Measurements from ENCODE around the gene RASSF3. TPM values are rescaled to one million over a fixed set of nuclear protein-coding genes. Genes with fewer than 3 reads are reported as not detected.

RASSF3 gene
- total RNA-seq, 4 donors from 2014 or later: 149 to 332 (median 182) TPM

DNA sequence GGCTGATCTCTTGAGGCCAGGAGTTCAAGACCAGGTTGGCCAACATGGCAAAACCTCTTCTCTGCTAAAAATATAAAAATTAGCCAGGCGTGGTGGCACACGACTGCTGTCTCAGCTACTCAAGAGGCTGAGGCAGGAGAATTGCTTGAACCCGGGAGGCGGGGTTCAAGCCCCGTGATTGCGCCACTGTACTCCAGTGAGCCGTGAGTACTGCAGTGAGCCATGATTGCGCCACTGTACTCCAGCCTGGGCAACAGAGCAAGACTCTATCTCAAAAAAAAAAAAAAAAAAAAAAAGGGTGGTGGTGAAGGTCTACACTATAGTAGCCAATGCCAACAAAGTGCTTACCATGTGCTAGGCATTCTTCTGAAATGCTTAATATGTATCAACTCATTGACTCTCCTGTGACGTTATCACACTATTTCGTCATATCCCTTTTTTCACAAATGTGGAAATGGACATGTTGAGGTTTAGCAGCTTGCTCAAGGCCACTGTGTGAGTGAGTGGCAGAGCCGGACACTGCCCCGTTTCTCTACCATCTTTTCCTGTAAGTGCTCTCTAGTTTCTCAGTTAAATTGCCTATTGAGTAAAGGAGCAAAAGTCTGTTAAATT, 89.3 kb downstream of the RASSF3 start:
- Histone ChIP-seq H3K4me1 (peaks cover 4 to 38% (median 11%) of the 10 kb centered on the region in 3 donors), H3K36me3 (peaks cover 0 to 24% of the 10 kb centered on the region in 2 donors), H3K27ac (no peak overlapping the region), H3K27me3 (no peaks in the 10 kb centered on the region), H3K9me3 (no peaks in the 10 kb centered on the region), H3K4me3 (no peak overlapping the region)
- peak; percentile 29 for ATAC-seq
- WGBS, 2 donors (ENCODE audit: low coverage in 1 of 2): 86 to 94% methylated on average over 4 to 6 of the region's 12 CpGs
- TF ChIP-seq, protein P1, sequence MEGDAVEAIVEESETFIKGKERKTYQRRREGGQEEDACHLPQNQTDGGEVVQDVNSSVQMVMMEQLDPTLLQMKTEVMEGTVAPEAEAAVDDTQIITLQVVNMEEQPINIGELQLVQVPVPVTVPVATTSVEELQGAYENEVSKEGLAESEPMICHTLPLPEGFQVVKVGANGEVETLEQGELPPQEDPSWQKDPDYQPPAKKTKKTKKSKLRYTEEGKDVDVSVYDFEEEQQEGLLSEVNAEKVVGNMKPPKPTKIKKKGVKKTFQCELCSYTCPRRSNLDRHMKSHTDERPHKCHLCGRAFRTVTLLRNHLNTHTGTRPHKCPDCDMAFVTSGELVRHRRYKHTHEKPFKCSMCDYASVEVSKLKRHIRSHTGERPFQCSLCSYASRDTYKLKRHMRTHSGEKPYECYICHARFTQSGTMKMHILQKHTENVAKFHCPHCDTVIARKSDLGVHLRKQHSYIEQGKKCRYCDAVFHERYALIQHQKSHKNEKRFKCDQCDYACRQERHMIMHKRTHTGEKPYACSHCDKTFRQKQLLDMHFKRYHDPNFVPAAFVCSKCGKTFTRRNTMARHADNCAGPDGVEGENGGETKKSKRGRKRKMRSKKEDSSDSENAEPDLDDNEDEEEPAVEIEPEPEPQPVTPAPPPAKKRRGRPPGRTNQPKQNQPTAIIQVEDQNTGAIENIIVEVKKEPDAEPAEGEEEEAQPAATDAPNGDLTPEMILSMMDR (IDR thresholded peaks at IDR 0.05): no peak
- TF ChIP-seq POLR2AphosphoS5 (IDR thresholded peaks at IDR 0.05) (no peak), POLR2A (IDR thresholded peaks at IDR 0.05) (no peak), EP300 (IDR thresholded peaks at IDR 0.05) (no peak)

DNA sequence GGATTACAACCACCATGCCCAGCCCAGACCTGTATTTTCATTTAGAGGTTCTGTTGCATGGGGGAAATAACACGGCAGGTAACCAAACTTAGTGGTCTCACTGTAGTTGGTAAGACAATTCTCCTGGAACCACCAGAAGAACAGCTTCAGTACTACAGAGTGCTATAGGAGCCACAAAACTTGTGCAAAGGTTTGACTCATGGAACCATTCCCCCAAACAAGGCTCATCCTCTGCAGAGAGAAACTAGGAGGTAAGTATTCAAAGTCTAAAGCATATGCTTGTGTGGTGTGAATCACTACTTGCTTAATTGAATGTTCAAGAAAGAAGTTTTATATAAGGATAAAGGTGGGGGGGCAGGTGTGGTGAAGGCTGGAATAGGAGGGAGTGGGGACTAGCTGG, 90.2 kb downstream of the RASSF3 start:
- WGBS, 2 donors (ENCODE audit: low coverage in 1 of 2): no CpG with 5 or more reads among the region's 1 CpG
- ATAC-seq: no peak
- Histone ChIP-seq H3K27ac (no peak overlapping the region), H3K36me3 (peaks cover 0 to 16% of the 10 kb centered on the region in 2 donors), H3K4me3 (no peak overlapping the region), H3K9me3 (no peaks in the 10 kb centered on the region), H3K27me3 (no peaks in the 10 kb centered on the region), H3K4me1 (peaks cover 2 to 29% (median 4%) of the 10 kb centered on the region in 3 donors)
- TF ChIP-seq POLR2AphosphoS5 (IDR thresholded peaks at IDR 0.05) (no peak), POLR2A (IDR thresholded peaks at IDR 0.05) (no peak), EP300 (IDR thresholded peaks at IDR 0.05) (no peak)
- TF ChIP-seq, protein P1 (IDR thresholded peaks at IDR 0.05): no peak

DNA sequence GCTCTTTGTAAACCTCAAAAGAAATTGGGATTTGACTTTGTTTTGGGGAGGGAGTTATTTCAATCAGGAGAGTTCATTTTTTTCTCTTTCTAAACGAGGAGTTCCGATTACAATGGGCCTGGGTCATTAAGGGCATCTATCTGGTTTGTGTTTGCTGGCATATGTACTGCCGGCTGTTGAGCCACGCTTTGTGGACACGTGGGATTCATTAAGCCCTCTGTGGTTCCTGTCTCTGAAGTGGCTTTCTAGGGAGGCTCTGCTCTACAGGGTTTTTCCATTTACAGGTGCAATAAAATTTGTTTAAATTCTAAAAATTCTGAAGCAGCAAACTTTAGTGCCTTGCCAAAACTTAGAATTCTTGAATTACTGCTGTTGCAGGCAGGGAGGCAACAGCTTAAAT, 91.0 kb downstream of the RASSF3 start:
- Histone ChIP-seq H3K9me3 (no peaks in the 10 kb centered on the region), H3K27ac (no peak overlapping the region), H3K4me1 (peaks cover 0 to 24% (median under 1%) of the 10 kb centered on the region in 3 donors), H3K36me3 (peaks cover 0 to 14% of the 10 kb centered on the region in 2 donors), H3K27me3 (no peaks in the 10 kb centered on the region), H3K4me3 (no peak overlapping the region)
- WGBS, 2 donors (ENCODE audit: low coverage in 1 of 2): 47% methylated on average over 5 of the region's 5 CpGs; no CpG with 5 or more reads in 1 of the 2 donors
- no peak for ATAC-seq
- TF ChIP-seq, protein P1 (IDR thresholded peaks at IDR 0.05): no peak
- TF ChIP-seq EP300 (IDR thresholded peaks at IDR 0.05) (no peak), POLR2A (IDR thresholded peaks at IDR 0.05) (no peak), POLR2AphosphoS5 (IDR thresholded peaks at IDR 0.05) (no peak)

DNA sequence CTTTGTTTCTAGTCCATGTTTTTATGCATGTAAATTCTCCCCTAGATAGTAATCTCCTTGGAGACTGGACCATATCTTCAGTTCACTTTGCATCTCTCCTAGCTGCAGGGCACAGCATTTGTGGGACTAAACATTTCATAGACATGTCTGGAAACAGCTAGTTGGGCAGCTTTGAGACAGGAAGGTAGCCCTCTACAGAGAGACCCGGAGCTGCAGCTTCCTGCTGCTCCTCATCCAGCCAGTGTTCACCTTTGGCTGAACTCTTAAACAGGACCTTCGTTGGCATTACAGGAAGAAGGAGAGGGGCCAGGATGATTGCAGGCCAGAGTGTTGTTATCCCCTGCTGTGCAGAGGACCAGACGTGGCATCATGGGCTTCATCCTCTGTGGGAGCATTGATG, 96.0 kb downstream of the RASSF3 start:
- 0 to 13% methylated on average over 1 to 2 of the region's 3 CpGs for WGBS, 2 donors (ENCODE audit: low coverage in 1 of 2)
- no peak overlapping the region for H3K4me3 ChIP-seq
- H3K27ac ChIP-seq: no peak overlapping the region
- H3K9me3 ChIP-seq: no peaks in the 10 kb centered on the region
- no peaks in the 10 kb centered on the region for H3K36me3 ChIP-seq
- H3K4me1 ChIP-seq: peaks cover 0 to 14% (median 0%) of the 10 kb centered on the region in 3 donors
- no peak for TF ChIP-seq EP300 (IDR thresholded peaks at IDR 0.05)
- no peak for TF ChIP-seq POLR2A (IDR thresholded peaks at IDR 0.05)
- no peak for TF ChIP-seq POLR2AphosphoS5 (IDR thresholded peaks at IDR 0.05)
- TF ChIP-seq, protein P1 (IDR thresholded peaks at IDR 0.05): no peak
- no peak for ATAC-seq
- no peaks in the 10 kb centered on the region for H3K27me3 ChIP-seq

DNA sequence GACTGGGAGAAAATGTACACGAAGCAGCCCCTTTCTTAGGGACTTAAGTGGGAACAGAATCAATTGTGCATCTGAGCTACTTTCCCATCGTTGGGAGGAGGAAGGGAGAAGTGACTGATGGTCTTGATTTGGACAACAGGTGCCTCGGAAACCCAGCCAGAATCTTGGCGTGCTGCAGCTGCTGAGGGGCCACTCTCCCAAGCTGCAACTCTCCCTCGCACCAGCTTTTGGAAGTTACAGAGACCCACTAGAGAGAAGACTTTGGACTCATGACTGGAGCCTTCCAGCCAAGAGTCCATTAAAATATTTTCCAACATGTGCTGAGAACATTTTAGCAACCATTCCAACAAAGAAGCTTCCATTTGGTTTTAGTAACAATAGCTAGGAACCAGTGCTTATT, 96.6 kb downstream of the RASSF3 start:
- Histone ChIP-seq H3K4me1 (peaks cover 0 to 14% (median 0%) of the 10 kb centered on the region in 3 donors), H3K4me3 (no peak overlapping the region), H3K9me3 (no peaks in the 10 kb centered on the region), H3K36me3 (peaks cover 0 to under 1% of the 10 kb centered on the region in 2 donors), H3K27ac (no peak overlapping the region), H3K27me3 (no peaks in the 10 kb centered on the region)
- no peak for ATAC-seq
- WGBS, 2 donors (ENCODE audit: low coverage in 1 of 2): 30 to 40% methylated on average over 1 to 4 of the region's 5 CpGs
- TF ChIP-seq, protein P1 (IDR thresholded peaks at IDR 0.05): no peak
- TF ChIP-seq POLR2AphosphoS5 (IDR thresholded peaks at IDR 0.05): no peak
- no peak for TF ChIP-seq POLR2A (IDR thresholded peaks at IDR 0.05)
- TF ChIP-seq EP300 (IDR thresholded peaks at IDR 0.05): no peak

Data from gastroesophageal sphincter (tissue), 4 donors.